Endodermal cell (in vitro differentiated cells): ENCODE measurements around the gene IGFBP3. TPM values are rescaled to one million over a fixed set of nuclear protein-coding genes. Genes with fewer than 3 reads are reported as not detected.
"Not testable (repeated sequence)": the region's sequence is repeated elsewhere in the genome, so short reads cannot be mapped to it uniquely, and the experiment has no call there.

Experiments
- DNase-seq: peaks from one replicate; pipeline ENCODE4 v3.0.0-alpha.2; 2017
- H3K27ac ChIP-seq: 2 replicates; pipeline ENCODE4 v1.5.1; 2013; ENCODE audit warnings: mild to moderate bottlenecking, low read depth, low read length, moderate library complexity
- H3K27me3 ChIP-seq: 2 replicates; pipeline ENCODE4 v1.6.1; 2013; ENCODE audit warnings: mild to moderate bottlenecking, low read length, moderate library complexity; ENCODE audit not compliant: insufficient read depth, control insufficient read depth, poor library complexity, severe bottlenecking
- H3K36me3 ChIP-seq: 2 replicates; pipeline ENCODE4 v1.7.0; 2013; ENCODE audit warnings: mild to moderate bottlenecking, low read length, moderate library complexity; ENCODE audit not compliant: control insufficient read depth, insufficient read depth
- H3K4me1 ChIP-seq: one replicate; pipeline ENCODE4 v1.7.0; 2013; ENCODE audit warnings: low read length; ENCODE audit not compliant: control insufficient read depth, insufficient read depth
- H3K4me3 ChIP-seq: 2 replicates; pipeline ENCODE4 v1.5.1; 2013; ENCODE audit warnings: mild to moderate bottlenecking, low read length, moderate library complexity
- H3K9ac ChIP-seq: 2 replicates; pipeline ENCODE4 v1.6.1; 2013; ENCODE audit warnings: mild to moderate bottlenecking, low read length, moderate library complexity; ENCODE audit not compliant: poor library complexity, severe bottlenecking; ENCODE audit errors: extremely low read depth
- H3K9me3 ChIP-seq: 2 replicates; pipeline ENCODE4 v1.6.1; 2013; ENCODE audit warnings: mild to moderate bottlenecking, low read length, moderate library complexity; ENCODE audit not compliant: control insufficient read depth
- H3K27ac Mint-ChIP-seq: 2 replicates; pipeline ENCODE4 v1.8.0; 2020; ENCODE audit warnings: mixed read lengths
- H3K27me3 Mint-ChIP-seq: 2 replicates; pipeline ENCODE4 v1.8.0; 2021; ENCODE audit warnings: mild to moderate bottlenecking, mixed read lengths; ENCODE audit not compliant: insufficient read depth
- H3K36me3 Mint-ChIP-seq: 2 replicates; pipeline ENCODE4 v1.8.0; 2020; ENCODE audit warnings: low read depth, mixed read lengths
- H3K4me1 Mint-ChIP-seq: 2 replicates; pipeline ENCODE4 v1.8.0; 2020; ENCODE audit warnings: mixed read lengths
- H3K4me3 Mint-ChIP-seq: 2 replicates; pipeline ENCODE4 v1.8.0; 2020; ENCODE audit warnings: mild to moderate bottlenecking, moderate library complexity, mixed read lengths
- H3K9me3 Mint-ChIP-seq: 2 replicates; pipeline ENCODE4 v1.8.0; 2020; ENCODE audit warnings: mild to moderate bottlenecking, mixed read lengths
- CTCF ChIP-seq: fragments of 200-600 bp; sonication (generic); conservative IDR thresholded peaks from 2 replicates; pipeline ENCODE4 v1.5.0; 2021; ENCODE audit warnings: antibody characterized with exemption, mild to moderate bottlenecking
- WGBS, 2 experiments: methylation state at CpG; one replicate each; pipeline versions ENCODE4 v1.1.5 to v1.1.7; 2013; ENCODE audit warnings: missing lambda C conversion rate in 2 of 2, mixed read lengths in 1 of 2; ENCODE audit not compliant: insufficient coverage in 1 of 2, insufficient read length in 1 of 2; 5-methylcytosine and 5-hydroxymethylcytosine counted together
- total RNA-seq, 2 donors: library from RNA; stranded (reverse); fragmentation: NEBNext Ultra II Directional in 1 of 2; extraction: Animal tissue kit (Norgen Biotek cat#: 25700) in 1 of 2; gene quantifications; 2 replicates in 1 of 2; 3 replicates in 1 of 2; pipeline ENCODE4 v1.2.1, GENCODE V29; 2021

The IGFBP3 gene
- total RNA-seq, 2 donors from 2014 or later: 7.4 to 20.3 TPM

GRCh38 chr7:45944058-45944457 lies 23.0 kb upstream of the IGFBP3 start:
- H3K27me3 ChIP-seq: no peaks in the 10 kb centered on the region
- no peaks in the 10 kb centered on the region for H3K9me3 ChIP-seq
- WGBS, 2 experiments: 97% methylated on average over 6 of the region's 6 CpGs; no CpG with 5 or more reads in 1 of the 2 experiments
- Mint-ChIP-seq H3K9me3 (peaks cover 5% of the 10 kb centered on the region), H3K36me3 (no peaks in the 10 kb centered on the region), H3K4me1 (no peaks in the 10 kb centered on the region), H3K27ac (no peak overlapping the region), H3K4me3 (no peak overlapping the region), H3K27me3 (no peaks in the 10 kb centered on the region)
- H3K9ac ChIP-seq: no peak overlapping the region
- H3K4me1 ChIP-seq: no peaks in the 10 kb centered on the region
- no peaks in the 10 kb centered on the region for H3K36me3 ChIP-seq
- no peak for TF ChIP-seq CTCF
- no peak overlapping the region for H3K4me3 ChIP-seq
- no peak overlapping the region for H3K27ac ChIP-seq
- no peak for DNase-seq

- H3K9me3 ChIP-seq: no peaks in the 10 kb centered on the region
- H3K4me3 ChIP-seq: no peak overlapping the region
- DNase-seq: no peak
- Mint-ChIP-seq H3K27me3 (no peaks in the 10 kb centered on the region), H3K4me3 (no peak overlapping the region), H3K9me3 (peaks cover 5% of the 10 kb centered on the region), H3K36me3 (no peaks in the 10 kb centered on the region), H3K4me1 (no peaks in the 10 kb centered on the region), H3K27ac (no peak overlapping the region)
- 82% methylated on average over 7 of the region's 7 CpGs; no CpG with 5 or more reads in 1 of the 2 experiments for WGBS, 2 experiments
- TF ChIP-seq CTCF: no peak
- H3K36me3 ChIP-seq: no peaks in the 10 kb centered on the region
- H3K27me3 ChIP-seq: no peaks in the 10 kb centered on the region
- H3K27ac ChIP-seq: no peak overlapping the region
- no peaks in the 10 kb centered on the region for H3K4me1 ChIP-seq
- H3K9ac ChIP-seq: no peak overlapping the region
These were observed 19.9 kb upstream of the IGFBP3 start for GRCh38 chr7:45940939-45941338.

GRCh38 chr7:45940237-45940781 lies 19.2 kb upstream of the IGFBP3 start:
- not testable (repeated sequence) for H3K36me3 ChIP-seq, H3K36me3 Mint-ChIP-seq, H3K9me3 Mint-ChIP-seq, H3K9me3 ChIP-seq, DNase-seq, H3K27me3 Mint-ChIP-seq, H3K9ac ChIP-seq, H3K4me3 Mint-ChIP-seq, H3K4me3 ChIP-seq, H3K4me1 ChIP-seq, H3K27ac ChIP-seq, H3K27me3 ChIP-seq, H3K4me1 Mint-ChIP-seq, H3K27ac Mint-ChIP-seq
- 94 to 95% methylated on average over 11 to 14 of the region's 14 CpGs for WGBS, 2 experiments

- Histone ChIP-seq H3K4me3 (no peak overlapping the region), H3K4me1 (no peaks in the 10 kb centered on the region), H3K36me3 (no peaks in the 10 kb centered on the region), H3K27ac (no peak overlapping the region), H3K27me3 (peaks cover 5% of the 10 kb centered on the region), H3K9ac (no peak overlapping the region), H3K9me3 (no peaks in the 10 kb centered on the region)
- no peaks in the 10 kb centered on the region for H3K4me1 Mint-ChIP-seq
- DNase-seq: no peak
- peaks cover 5% of the 10 kb centered on the region for H3K9me3 Mint-ChIP-seq
- H3K36me3 Mint-ChIP-seq: no peaks in the 10 kb centered on the region
- no peak for TF ChIP-seq CTCF
- H3K4me3 Mint-ChIP-seq: no peak overlapping the region
- WGBS, 2 experiments: 91 to 93% methylated on average over 11 of the region's 11 CpGs
- H3K27ac Mint-ChIP-seq: no peak overlapping the region
- peaks cover 1% of the 10 kb centered on the region for H3K27me3 Mint-ChIP-seq
These were observed 18.5 kb upstream of the IGFBP3 start for GRCh38 chr7:45939574-45939973.
